ENCODE measurements around the gene GALNT7. TPM values are rescaled to one million over a fixed set of nuclear protein-coding genes. Genes with fewer than 3 reads are reported as not detected.
"Not testable (repeated sequence)": the region's sequence is repeated elsewhere in the genome, so short reads cannot be mapped to it uniquely, and the experiment has no call there.

GALNT7 gene
- total RNA-seq, 2 donors from 2014 or later, result 83.5 to 138 TPM

DNA sequence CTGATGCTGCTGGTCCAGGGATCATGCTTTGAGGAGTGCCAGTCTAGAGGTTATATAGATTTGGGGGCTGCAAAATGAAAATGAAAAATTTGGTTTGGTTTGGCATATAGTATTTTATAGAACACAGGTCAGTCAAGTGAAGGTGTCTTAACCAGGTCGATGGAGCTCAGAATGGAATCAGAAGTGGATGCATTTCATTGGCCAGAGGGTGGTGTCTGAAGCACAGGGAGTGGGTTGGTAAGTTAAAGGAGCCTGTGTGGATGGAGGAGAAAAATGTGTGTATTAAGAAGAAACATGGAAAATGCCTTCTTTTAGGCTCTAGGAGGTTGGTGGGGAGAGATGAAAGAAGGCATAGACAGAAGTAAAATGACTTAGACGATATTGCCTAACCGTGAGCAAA is 8.6 kb downstream of the GALNT7 start:
- intact Hi-C loops (cut with DNase I), result loop anchor here (10.0 kb wide), 1 partner anchor 58 kb away; no protein-coding TSS in a partner anchor

GRCh38 chr4:173178144-173178543 is 9.5 kb downstream of the GALNT7 start:
- Histone ChIP-seq H3K4me3 (no peak overlapping the region), H3K27ac (no peak overlapping the region), H3K36me3 (no peaks in the 10 kb centered on the region), H3K27me3 (no peaks in the 10 kb centered on the region), H3K9me3 (no peaks in the 10 kb centered on the region), H3K9ac (ENCODE audit: low read depth in 2 of 2, low read length in 2 of 2) (no peak overlapping the region), H3K4me1 (no peaks in the 10 kb centered on the region)
- DNase-seq, result no peak
- intact Hi-C loops (cut with DNase I), result loop anchor here (10.0 kb wide), 1 partner anchor 57 kb away; no protein-coding TSS in a partner anchor
- TF ChIP-seq, protein P1, sequence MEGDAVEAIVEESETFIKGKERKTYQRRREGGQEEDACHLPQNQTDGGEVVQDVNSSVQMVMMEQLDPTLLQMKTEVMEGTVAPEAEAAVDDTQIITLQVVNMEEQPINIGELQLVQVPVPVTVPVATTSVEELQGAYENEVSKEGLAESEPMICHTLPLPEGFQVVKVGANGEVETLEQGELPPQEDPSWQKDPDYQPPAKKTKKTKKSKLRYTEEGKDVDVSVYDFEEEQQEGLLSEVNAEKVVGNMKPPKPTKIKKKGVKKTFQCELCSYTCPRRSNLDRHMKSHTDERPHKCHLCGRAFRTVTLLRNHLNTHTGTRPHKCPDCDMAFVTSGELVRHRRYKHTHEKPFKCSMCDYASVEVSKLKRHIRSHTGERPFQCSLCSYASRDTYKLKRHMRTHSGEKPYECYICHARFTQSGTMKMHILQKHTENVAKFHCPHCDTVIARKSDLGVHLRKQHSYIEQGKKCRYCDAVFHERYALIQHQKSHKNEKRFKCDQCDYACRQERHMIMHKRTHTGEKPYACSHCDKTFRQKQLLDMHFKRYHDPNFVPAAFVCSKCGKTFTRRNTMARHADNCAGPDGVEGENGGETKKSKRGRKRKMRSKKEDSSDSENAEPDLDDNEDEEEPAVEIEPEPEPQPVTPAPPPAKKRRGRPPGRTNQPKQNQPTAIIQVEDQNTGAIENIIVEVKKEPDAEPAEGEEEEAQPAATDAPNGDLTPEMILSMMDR (IDR thresholded peaks at IDR 0.05), result no peak

More for the DNA sequence above, 8.6 kb downstream of the GALNT7 start:
- no peak for DNase-seq
- no peaks in the 10 kb centered on the region for H3K9me3 ChIP-seq
- TF ChIP-seq, protein P1 (IDR thresholded peaks at IDR 0.05), result no peak
- no peaks in the 10 kb centered on the region for H3K36me3 ChIP-seq
- no peaks in the 10 kb centered on the region for H3K27me3 ChIP-seq
- H3K4me1 ChIP-seq, result no peaks in the 10 kb centered on the region
- H3K9ac ChIP-seq (ENCODE audit: low read depth in 2 of 2, low read length in 2 of 2), result no peak overlapping the region
- no peak overlapping the region for H3K27ac ChIP-seq
- H3K4me3 ChIP-seq, result no peak overlapping the region

- Histone ChIP-seq H3K9ac (ENCODE audit: low read depth in 2 of 2, low read length in 2 of 2) (no peak overlapping the region), H3K9me3 (no peaks in the 10 kb centered on the region), H3K4me1 (no peaks in the 10 kb centered on the region), H3K4me3 (no peak overlapping the region), H3K36me3 (no peaks in the 10 kb centered on the region), H3K27me3 (no peaks in the 10 kb centered on the region), H3K27ac (no peak overlapping the region)
- intact Hi-C loops (cut with DNase I), result no loop called here
- DNase-seq, result no peak
- TF ChIP-seq, protein P1 (IDR thresholded peaks at IDR 0.05), result no peak
Measured at GRCh38 chr4:173181848-173182247, 13.2 kb downstream of the GALNT7 start.

DNA sequence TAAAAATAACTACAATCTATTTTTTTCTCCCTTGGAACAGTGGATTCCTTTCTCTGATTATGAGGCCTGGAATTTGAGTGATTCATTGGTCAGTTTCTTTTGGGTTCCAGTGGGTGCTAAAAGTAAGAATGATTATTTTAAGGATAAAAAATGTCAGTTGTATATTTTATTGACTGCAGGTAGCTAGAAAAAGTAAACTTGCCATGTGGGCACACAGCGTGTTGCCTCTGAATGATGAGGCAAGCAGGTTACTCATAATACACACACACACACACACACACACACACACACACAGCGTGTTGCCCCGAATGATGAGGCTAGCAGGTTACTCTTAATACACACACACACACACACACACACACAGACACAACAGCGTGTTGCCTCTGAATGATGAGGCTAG is 13.8 kb downstream of the GALNT7 start:
- no peak overlapping the region for H3K9ac ChIP-seq (ENCODE audit: low read depth in 2 of 2, low read length in 2 of 2)
- intact Hi-C loops (cut with DNase I), result no loop called here
- H3K36me3 ChIP-seq, result no peaks in the 10 kb centered on the region
- DNase-seq, result no peak
- H3K27ac ChIP-seq, result no peak overlapping the region
- no peak overlapping the region for H3K4me3 ChIP-seq
- no peaks in the 10 kb centered on the region for H3K9me3 ChIP-seq
- no peaks in the 10 kb centered on the region for H3K27me3 ChIP-seq
- TF ChIP-seq, protein P1 (IDR thresholded peaks at IDR 0.05), result no peak
- H3K4me1 ChIP-seq, result no peaks in the 10 kb centered on the region

- H3K4me1 ChIP-seq; H3K27me3 ChIP-seq; H3K9me3 ChIP-seq; H3K9ac ChIP-seq (ENCODE audit: low read depth in 2 of 2, low read length in 2 of 2); DNase-seq; intact Hi-C loops (cut with DNase I); H3K27ac ChIP-seq; H3K36me3 ChIP-seq; H3K4me3 ChIP-seq: not testable (repeated sequence)
Measured at GRCh38 chr4:173183659-173184247, 15.1 kb downstream of the GALNT7 start.

DNA sequence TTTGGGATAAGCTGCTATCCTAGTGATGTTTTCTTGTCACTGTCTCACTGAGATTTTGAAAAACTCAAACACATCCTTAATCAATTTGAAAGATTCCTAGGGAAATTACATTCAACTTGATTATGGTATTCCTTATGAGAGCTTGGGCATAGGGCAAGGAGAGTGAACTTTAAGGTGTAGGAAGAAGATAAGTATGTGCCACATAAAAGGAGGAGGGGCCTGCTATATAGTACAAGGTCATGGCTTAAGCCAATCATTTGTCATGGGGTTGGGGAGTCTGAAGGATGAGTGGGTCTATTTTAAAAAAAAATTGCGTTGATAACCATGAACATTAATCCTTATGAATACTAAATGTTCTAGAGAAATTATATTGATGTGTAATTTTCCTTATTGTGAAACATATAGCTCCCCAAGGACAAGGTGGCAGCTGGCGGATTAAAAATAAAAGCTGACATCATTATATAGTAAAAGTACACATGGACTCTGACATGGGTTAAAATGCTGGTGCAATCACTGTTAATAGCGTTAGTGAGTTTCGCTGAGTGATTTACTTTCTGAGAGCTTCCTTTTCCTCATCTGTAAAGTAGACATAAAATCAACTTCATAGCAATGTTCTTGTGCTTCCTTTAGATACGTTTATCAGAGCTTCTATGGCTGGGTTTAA is 17.4 kb downstream of the GALNT7 start:
- DNase-seq, result peak; percentile 52
- peak overlapping the region in 1 of 2 donors; percentile 57 for H3K9ac ChIP-seq (ENCODE audit: low read depth in 2 of 2, low read length in 2 of 2)
- H3K27me3 ChIP-seq, result no peaks in the 10 kb centered on the region
- no peak overlapping the region for H3K4me3 ChIP-seq
- intact Hi-C loops (cut with DNase I), result no loop called here
- peak overlapping the region; percentile 73 for H3K27ac ChIP-seq
- TF ChIP-seq, protein P1 (IDR thresholded peaks at IDR 0.05), result no peak
- no peaks in the 10 kb centered on the region for H3K9me3 ChIP-seq
- no peaks in the 10 kb centered on the region for H3K4me1 ChIP-seq
- no peaks in the 10 kb centered on the region for H3K36me3 ChIP-seq

Data from colonic mucosa (tissue), 4 donors.